Inflammatory macrophage (primary cell): Measurements from ENCODE around the gene ARL8A.

Source experiments
- DNase-seq, 2 donors: peaks; one replicate each; pipeline ENCODE4 v3.0.0-alpha.2; 2020 to 2022

Gene ARL8A

GRCh38 chr1:202134645-202135172 is 9.8 kb downstream of the ARL8A start:
- DNase-seq: no peak

DNA sequence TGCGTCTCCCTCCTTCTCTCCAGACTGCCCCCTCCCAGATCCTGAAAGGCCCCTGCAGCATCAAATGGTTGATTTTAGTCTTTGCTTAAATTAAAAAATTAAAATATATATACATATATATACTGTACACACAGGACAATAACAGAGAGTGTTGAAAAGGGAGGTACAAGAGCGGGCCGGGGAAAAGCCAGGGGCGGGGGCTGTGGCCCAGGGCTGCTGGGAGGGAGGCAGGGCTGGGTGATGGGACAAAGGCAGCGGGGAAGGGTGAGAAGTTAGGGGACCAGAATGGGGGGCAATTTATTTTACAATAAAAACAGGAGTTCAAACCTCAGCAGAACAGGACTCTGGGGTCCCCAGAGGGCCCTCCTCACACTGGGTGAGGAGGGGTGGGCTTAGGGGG is 10.5 kb downstream of the ARL8A start:
- no peak for DNase-seq

DNA sequence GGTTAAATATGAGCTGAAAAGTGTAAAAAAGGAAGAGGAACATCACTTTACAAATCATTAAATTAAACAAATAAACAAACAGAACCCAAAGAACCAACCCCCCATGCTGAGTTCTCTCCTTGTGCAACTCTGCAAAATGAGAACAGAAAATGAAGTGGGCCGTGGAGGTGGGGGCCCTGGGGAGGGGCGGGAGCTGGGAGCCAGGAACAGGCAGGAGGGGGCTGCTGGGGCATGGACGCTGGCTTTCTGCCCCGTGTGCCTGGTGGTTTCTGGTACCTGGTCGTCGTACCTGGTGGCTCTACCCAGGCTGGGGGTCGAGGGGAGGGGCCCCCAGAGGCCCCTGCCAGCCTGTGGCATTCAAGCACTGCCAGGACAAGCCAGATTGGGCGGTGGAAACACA is 11.0 kb downstream of the ARL8A start:
- no peak for DNase-seq

DNA sequence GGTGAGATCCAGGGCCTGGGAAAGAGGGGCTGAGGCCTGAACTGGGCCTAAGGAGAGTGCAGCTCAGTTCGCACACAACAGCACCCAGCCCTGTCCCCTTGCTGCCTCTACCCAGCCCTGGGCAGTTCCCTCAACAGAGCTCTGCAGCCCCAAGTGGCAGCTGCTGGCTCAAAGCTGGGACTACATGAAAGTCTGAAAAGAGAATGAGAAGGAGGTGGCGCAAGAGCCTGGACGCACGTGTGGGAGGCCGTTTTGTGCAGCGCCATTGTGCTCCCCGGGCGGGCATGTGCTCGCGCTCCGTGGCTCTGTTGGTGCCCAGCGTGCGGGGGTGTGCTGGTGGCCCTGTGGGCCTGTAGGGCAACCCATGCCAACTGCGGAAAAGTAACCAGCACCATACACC is 11.5 kb downstream of the ARL8A start:
- peak; percentile 65 to 72 for DNase-seq

DNA sequence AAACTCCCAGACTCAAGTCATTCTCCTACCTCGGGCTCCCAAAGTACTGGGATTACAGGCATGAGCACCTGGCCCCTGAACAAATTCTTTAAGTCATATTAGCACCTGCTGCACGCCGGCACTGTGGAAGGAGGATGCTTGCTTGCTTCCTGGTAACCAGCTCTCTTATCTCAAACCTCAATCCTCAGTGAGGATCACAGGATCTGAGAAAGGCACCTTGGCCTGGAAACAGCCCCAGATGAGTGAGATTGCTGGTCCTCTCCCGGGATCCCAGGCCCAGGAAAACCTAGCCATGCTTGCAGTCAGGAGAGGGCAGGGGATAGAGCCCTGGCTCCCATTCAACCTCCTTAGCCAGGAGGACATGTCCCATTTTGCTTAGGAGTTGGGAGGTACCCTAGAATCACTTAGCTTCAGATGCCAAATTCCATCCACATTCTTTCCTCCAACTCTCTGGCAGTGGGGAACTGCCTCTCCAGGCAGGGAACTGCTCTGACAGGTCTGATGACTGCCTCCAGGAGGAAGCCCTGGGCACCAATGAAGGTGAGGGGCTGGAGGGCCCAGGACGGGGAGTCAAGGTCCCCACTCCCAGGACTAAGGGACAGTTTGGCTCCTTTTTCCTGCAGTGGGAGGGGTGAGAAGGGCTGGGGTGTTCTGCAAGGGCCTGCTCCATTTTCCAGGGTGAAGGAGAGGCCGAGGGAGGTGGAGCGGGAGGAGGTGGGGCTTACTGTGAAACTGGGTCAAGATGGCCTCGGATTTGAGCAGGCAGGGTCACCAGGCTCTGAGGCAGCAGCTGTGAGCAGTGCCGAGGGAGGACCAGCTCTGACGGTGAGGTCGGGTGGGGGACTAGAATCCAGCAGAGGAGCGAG is 12.3 kb downstream of the ARL8A start:
- DNase-seq: no peak

GRCh38 chr1:202130816-202131522 is 13.6 kb downstream of the ARL8A start:
- no peak for DNase-seq

- no peak for DNase-seq
These were observed 14.2 kb downstream of the ARL8A start for GRCh38 chr1:202130297-202130721.

GRCh38 chr1:202129453-202130296 is 14.9 kb downstream of the ARL8A start:
- DNase-seq: no peak

GRCh38 chr1:202127836-202128622 is 16.5 kb downstream of the ARL8A start:
- no peak for DNase-seq

DNA sequence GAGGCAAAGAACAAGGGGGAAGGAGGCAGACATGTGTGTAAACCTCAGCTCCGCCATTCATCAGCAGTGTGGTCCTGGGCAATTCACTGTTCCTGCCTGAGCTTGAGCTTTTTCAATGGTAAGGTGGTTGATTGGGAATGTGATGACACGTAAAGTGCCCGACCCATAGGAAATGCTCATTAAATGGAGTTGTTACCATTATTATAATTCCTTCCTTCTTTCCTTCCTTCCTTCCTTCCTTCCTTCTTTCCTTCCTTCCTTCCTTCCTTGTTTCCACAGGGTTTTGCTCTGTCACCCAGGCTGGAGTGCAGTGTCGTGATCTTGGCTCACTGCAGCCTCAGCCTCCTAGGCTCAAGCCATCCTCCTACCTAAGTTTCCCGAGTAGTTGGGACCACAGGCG is 17.5 kb downstream of the ARL8A start:
- no peak for DNase-seq

GRCh38 chr1:202126426-202126825 is 18.1 kb downstream of the ARL8A start:
- DNase-seq: no peak

DNA sequence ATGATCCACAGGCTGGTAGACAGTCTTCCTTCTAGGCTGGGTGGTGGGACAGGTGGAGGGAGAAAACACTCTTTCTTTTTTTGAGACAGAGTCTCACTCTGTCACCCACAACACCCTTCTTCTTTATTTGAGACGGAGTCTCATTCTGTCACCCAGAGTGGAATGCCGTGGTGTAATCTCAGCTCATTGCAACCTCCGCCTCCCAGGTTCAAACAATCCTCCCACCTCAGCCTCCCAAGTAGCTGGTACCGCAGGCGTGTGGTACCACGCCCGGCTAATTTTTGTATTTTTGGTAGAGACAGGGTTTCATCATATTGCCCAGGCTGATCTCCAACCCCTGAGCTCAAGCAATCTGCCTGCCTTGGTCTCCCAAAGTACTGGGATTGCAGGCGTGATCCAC is 18.9 kb downstream of the ARL8A start:
- DNase-seq: no peak

DNA sequence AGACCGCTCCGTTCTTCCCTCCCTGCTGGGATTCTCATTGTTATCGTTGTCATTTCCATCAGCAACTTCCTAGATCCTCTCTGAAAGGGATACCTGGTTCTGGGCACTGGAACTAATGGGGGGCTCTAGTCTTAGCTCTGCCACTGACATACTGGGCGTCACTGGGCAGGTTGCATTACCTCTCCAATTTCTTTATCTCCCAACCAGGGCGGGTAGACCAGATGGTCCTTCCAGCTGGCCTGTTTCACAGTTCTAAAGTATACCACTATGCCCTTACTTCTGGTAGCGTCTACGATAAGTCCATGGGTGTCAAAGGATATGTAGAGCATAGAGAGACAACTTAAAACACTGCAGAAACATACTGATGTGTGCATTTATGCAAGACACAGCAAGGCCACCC is 20.4 kb downstream of the ARL8A start:
- no peak for DNase-seq

- no peak for DNase-seq
These were observed 21.2 kb downstream of the ARL8A start for GRCh38 chr1:202123336-202123813.

DNA sequence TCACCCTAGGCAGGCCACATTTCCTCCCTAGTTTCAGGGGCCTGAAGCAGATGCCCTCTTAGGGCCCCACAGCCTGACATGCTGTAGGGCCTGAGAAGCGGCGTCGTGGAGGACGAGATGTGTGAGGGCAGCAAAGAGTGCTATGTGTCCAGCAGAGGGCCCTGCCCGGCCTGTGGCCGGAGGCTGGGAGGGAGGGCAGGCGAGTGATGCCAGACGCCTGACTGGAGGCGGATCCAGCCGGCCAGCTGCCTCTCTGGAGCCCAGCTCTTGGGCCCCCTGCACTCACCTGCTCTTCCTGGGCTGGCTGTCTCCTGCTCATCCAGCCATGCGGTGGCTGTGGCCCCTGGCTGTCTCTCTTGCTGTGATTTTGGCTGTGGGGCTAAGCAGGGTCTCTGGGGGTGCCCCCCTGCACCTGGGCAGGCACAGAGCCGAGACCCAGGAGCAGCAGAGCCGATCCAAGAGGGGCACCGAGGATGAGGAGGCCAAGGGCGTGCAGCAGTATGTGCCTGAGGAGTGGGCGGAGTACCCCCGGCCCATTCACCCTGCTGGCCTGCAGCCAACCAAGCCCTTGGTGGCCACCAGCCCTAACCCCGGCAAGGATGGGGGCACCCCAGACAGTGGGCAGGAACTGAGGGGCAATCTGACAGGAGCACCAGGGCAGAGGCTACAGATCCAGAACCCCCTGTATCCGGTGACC is 21.8 kb downstream of the ARL8A start, which contains the start of gene GPR37L1:
Gene GPR37L1, plus strand, starts transcription at position 279 of the 697 bp plus-strand sequence. Its CDS starts 47 bp downstream, at position 326.
- no peak for DNase-seq

DNA sequence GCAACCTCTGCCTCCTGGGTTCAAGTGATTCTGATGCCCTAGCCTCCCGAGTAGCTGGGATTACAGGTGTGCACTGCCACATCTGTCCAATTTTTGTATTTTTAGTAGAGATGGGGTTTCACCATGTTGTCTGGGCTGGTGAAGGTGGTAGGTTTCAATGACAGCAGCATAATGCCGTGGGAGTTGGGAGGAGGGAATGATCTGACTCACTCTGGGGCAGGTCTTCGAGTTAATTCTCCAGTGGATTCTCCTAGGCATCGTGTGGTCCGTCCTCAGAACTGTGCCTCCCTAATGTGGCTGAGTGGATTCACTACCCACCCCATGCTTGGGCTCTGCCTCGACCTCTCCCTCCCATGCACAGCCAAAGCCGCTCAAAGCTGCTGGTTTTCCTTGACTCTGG is 23.5 kb downstream of the ARL8A start:
- no peak for DNase-seq

DNA sequence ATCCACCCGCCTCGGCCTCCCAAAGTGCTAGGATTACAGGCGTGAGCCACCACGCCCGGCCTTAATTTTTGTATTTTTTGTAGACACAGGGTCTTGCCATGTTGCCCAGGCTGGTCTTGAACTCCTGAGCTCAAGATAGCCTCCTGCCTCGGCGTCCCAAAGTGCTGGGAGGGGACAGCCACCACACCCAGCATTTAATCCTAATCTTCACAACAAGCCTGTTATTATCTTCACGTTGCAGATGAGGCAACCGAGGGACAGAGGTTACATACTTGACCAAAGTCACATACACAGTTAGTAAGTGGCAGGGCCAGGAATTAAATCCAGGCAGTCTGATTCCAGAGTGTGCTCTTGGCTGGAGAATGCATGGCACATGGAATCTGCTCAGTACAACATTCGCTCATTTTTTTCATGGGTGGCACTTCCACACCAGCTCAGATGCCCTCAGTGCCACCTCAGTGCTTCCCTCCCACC is 26.6 kb downstream of the ARL8A start:
- DNase-seq: no peak

DNA sequence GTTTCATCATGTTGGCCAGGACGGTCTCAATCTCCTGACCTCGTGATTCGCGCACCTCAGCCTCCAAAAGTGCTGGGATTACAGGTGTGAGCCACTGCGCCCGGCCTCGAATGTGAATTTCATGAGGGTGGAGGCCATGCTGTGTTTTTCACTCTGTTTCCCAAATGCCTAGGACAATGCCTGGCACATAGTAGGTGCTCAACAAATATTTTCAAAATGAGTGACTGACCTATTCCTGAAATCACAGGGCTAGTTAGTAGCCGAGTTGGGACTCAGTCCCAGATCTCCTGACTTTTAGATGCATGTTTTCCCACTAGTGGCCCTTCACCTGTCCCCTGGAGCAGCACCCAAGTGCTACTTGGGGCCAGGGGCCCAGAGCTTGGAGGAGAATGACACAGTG is 28.2 kb downstream of the ARL8A start:
- no peak for DNase-seq

- no peak for DNase-seq
These were observed 30.7 kb downstream of the ARL8A start for GRCh38 chr1:202113690-202114300.
